ENCODE measurements around the gene METTL16.

DNA sequence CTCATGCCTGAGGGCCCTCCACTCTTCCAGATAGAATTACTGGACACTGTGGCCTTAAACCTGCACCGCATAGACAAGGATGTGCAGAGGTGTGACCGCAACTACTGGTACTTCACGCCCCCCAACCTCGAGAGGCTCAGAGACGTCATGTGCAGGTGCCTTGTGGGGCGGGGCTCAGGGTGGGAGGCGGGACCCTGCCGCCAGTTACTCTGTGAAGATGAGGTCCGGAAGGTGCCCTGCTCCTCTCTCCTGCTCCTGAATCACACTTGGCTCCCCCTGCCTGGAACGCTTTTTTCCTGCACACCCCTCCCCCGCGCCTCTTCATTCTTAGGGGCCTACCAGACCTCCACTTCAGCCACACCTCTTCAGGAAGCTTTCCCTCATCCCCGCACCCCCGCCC is 135.6 kb downstream of the METTL16 start:
- TF ChIP-seq POLR2AphosphoS5 (IDR thresholded peaks at IDR 0.05) = no peak
- TF ChIP-seq, protein P1, sequence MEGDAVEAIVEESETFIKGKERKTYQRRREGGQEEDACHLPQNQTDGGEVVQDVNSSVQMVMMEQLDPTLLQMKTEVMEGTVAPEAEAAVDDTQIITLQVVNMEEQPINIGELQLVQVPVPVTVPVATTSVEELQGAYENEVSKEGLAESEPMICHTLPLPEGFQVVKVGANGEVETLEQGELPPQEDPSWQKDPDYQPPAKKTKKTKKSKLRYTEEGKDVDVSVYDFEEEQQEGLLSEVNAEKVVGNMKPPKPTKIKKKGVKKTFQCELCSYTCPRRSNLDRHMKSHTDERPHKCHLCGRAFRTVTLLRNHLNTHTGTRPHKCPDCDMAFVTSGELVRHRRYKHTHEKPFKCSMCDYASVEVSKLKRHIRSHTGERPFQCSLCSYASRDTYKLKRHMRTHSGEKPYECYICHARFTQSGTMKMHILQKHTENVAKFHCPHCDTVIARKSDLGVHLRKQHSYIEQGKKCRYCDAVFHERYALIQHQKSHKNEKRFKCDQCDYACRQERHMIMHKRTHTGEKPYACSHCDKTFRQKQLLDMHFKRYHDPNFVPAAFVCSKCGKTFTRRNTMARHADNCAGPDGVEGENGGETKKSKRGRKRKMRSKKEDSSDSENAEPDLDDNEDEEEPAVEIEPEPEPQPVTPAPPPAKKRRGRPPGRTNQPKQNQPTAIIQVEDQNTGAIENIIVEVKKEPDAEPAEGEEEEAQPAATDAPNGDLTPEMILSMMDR (IDR thresholded peaks at IDR 0.05) = no peak
